Measurements from ENCODE around the gene CARD18.
A peak's percentile ranks its signal among the peaks of the same experiment; 100 is the strongest.

CARD18 gene

GRCh38 chr11:105111145-105111944 lies 28.2 kb downstream of the CARD18 start:
- Histone ChIP-seq H3K27me3 (ENCODE audit: insufficient read depth, low read length, poor library complexity, severe bottlenecking) (no peaks in the 10 kb centered on the region), H3K9me2 (replicated peaks; ENCODE audit: low read depth, low read length) (no peaks in the 10 kb centered on the region), H3K9ac (ENCODE audit: low read depth, low read length, poor library complexity, severe bottlenecking) (no peak overlapping the region), H3K9me3 (ENCODE audit: insufficient read depth, low read depth, low read length) (no peaks in the 10 kb centered on the region), H4K20me1 (ENCODE audit: insufficient read depth, low read length, poor library complexity, severe bottlenecking) (no peaks in the 10 kb centered on the region), H2AFZ (ENCODE audit: low read length) (peak overlapping the region; percentile 72; the same call in 1 of the 2 replicates), H3K4me1 (ENCODE audit: insufficient read depth, low read length, poor library complexity, severe bottlenecking) (peaks cover 11% of the 10 kb centered on the region), H3K4me2 (ENCODE audit: low read depth, low read length, poor library complexity, severe bottlenecking) (no peak overlapping the region), H3K79me2 (ENCODE audit: insufficient read depth, low read length) (no peaks in the 10 kb centered on the region), H3K4me3 (ENCODE audit: low read length, poor library complexity, severe bottlenecking) (no peak overlapping the region), H3F3A (ENCODE audit: low read depth) (no peaks in the 10 kb centered on the region), H3K36me3 (ENCODE audit: insufficient read depth, low read length) (no peaks in the 10 kb centered on the region)
- TF ChIP-seq CTCF (conservative IDR thresholded peaks at IDR 0.05; ENCODE audit: low read length), result no peak
- TF ChIP-seq EZH2phosphoT487 (IDR thresholded peaks at IDR 0.05; ENCODE audit: borderline replicate concordance), result no peak

- Histone ChIP-seq H3K4me1 (ENCODE audit: insufficient read depth, low read length, poor library complexity, severe bottlenecking) (peaks cover 11% of the 10 kb centered on the region), H3F3A (ENCODE audit: low read depth) (no peaks in the 10 kb centered on the region), H3K9me2 (replicated peaks; ENCODE audit: low read depth, low read length) (no peaks in the 10 kb centered on the region), H3K36me3 (ENCODE audit: insufficient read depth, low read length) (no peaks in the 10 kb centered on the region), H3K4me3 (ENCODE audit: low read length, poor library complexity, severe bottlenecking) (no peak overlapping the region), H2AFZ (ENCODE audit: low read length) (peak overlapping the region; percentile 72), H3K4me2 (ENCODE audit: low read depth, low read length, poor library complexity, severe bottlenecking) (peak overlapping the region; percentile 22), H3K9ac (ENCODE audit: low read depth, low read length, poor library complexity, severe bottlenecking) (no peak overlapping the region), H3K9me3 (ENCODE audit: insufficient read depth, low read depth, low read length) (no peaks in the 10 kb centered on the region), H3K27me3 (ENCODE audit: insufficient read depth, low read length, poor library complexity, severe bottlenecking) (no peaks in the 10 kb centered on the region), H3K79me2 (ENCODE audit: insufficient read depth, low read length) (no peaks in the 10 kb centered on the region), H4K20me1 (ENCODE audit: insufficient read depth, low read length, poor library complexity, severe bottlenecking) (no peaks in the 10 kb centered on the region)
- TF ChIP-seq EZH2phosphoT487 (IDR thresholded peaks at IDR 0.05; ENCODE audit: borderline replicate concordance) (no peak), CTCF (conservative IDR thresholded peaks at IDR 0.05; ENCODE audit: low read length) (no peak)
Observed at GRCh38 chr11:105110688-105111030, 28.9 kb downstream of the CARD18 start.

- no peaks in the 10 kb centered on the region for H3K9me3 ChIP-seq (ENCODE audit: insufficient read depth, low read depth, low read length)
- H3K4me1 ChIP-seq (ENCODE audit: insufficient read depth, low read length, poor library complexity, severe bottlenecking), result peaks cover 11% of the 10 kb centered on the region
- H2AFZ ChIP-seq (ENCODE audit: low read length), result peak overlapping the region; percentile 29
- H3K4me3 ChIP-seq (ENCODE audit: low read length, poor library complexity, severe bottlenecking), result no peak overlapping the region
- H3F3A ChIP-seq (ENCODE audit: low read depth), result no peaks in the 10 kb centered on the region
- no peaks in the 10 kb centered on the region for H3K27me3 ChIP-seq (ENCODE audit: insufficient read depth, low read length, poor library complexity, severe bottlenecking)
- no peaks in the 10 kb centered on the region for H4K20me1 ChIP-seq (ENCODE audit: insufficient read depth, low read length, poor library complexity, severe bottlenecking)
- no peaks in the 10 kb centered on the region for H3K79me2 ChIP-seq (ENCODE audit: insufficient read depth, low read length)
- H3K4me2 ChIP-seq (ENCODE audit: low read depth, low read length, poor library complexity, severe bottlenecking), result peak overlapping the region; percentile 22
- no peaks in the 10 kb centered on the region for H3K36me3 ChIP-seq (ENCODE audit: insufficient read depth, low read length)
- no peaks in the 10 kb centered on the region for H3K9me2 ChIP-seq (replicated peaks; ENCODE audit: low read depth, low read length)
- H3K9ac ChIP-seq (ENCODE audit: low read depth, low read length, poor library complexity, severe bottlenecking), result no peak overlapping the region
- TF ChIP-seq CTCF (conservative IDR thresholded peaks at IDR 0.05; ENCODE audit: low read length) (no peak), EZH2phosphoT487 (IDR thresholded peaks at IDR 0.05; ENCODE audit: borderline replicate concordance) (no peak)
Observed at GRCh38 chr11:105109855-105110687, 29.5 kb downstream of the CARD18 start.
